Endothelial cell of umbilical vein (primary cell): ENCODE measurements around the gene LCE1F. TPM values are rescaled to one million over a fixed set of nuclear protein-coding genes. Genes with fewer than 3 reads are reported as not detected.

Source experiments
- BruUV-seq: library from RNA; stranded (reverse); fragments of 400-500 nt; replicated peaks from 2 replicates; lab custom pipeline; 2021; lab: Mats Ljungman, UMichigan
- CTCF ChIA-PET: fragments of 300-600, 350-600 bp; sonication (Branson Sonifier 250); formaldehyde crosslinking; loops from one replicate; lab custom pipeline; 2021; ENCODE audit warnings: antibody characterized with exemption, inconsistent platforms; lab: Charles Lee
- POLR2A ChIA-PET: fragments of 300-600, 350-600 bp; sonication (Branson Sonifier 250); formaldehyde crosslinking; loops from one replicate; lab custom pipeline; 2021; ENCODE audit warnings: antibody characterized with exemption, inconsistent platforms; lab: Charles Lee
- DNase-seq: peaks from one replicate; pipeline ENCODE4 v3.0.0-alpha.2; 2011; ENCODE audit warnings: low read depth, low spot score
- FAIRE-seq: peaks from 2 replicates; lab custom pipeline; 2011; peaks lifted over from hg19 to GRCh38; lab: Jason Lieb, UNC
- H2AFZ ChIP-seq: 2 replicates; pipeline ENCODE4 v1.6.0; 2012; ENCODE audit warnings: low read depth, low read length, control low read depth, inconsistent platforms
- H3K27ac ChIP-seq: 2 replicates; pipeline ENCODE4 v1.5.1; 2011; ENCODE audit warnings: low read depth, mild to moderate bottlenecking, control low read depth, low read length, moderate library complexity; ENCODE audit not compliant: insufficient read depth
- H3K27me3 ChIP-seq, 2 experiments: 2 replicates each; pipeline versions ENCODE4 v1.6.0 to v1.6.1; 2011; ENCODE audit warnings: low read length in 2 of 2, mixed read lengths in 1 of 2; ENCODE audit not compliant: control insufficient read depth in 2 of 2, insufficient read depth in 2 of 2
- H3K36me3 ChIP-seq, 2 experiments: 2 replicates in 1 of 2; 3 replicates in 1 of 2; pipeline ENCODE4 v1.5.1; 2011; ENCODE audit warnings: low read length in 2 of 2, mild to moderate bottlenecking in 1 of 2, moderate library complexity in 1 of 2; ENCODE audit not compliant: control insufficient read depth in 2 of 2, insufficient read depth in 2 of 2; ENCODE audit errors: extremely low read depth in 1 of 2
- H3K4me1 ChIP-seq: 3 replicates; pipeline ENCODE4 v1.5.1; 2011; ENCODE audit warnings: mild to moderate bottlenecking, low read length; ENCODE audit not compliant: control insufficient read depth, insufficient read depth; ENCODE audit errors: extremely low read depth
- H3K4me2 ChIP-seq: 2 replicates; pipeline ENCODE4 v1.6.1; 2011; ENCODE audit warnings: low read length, control low read depth, mixed read lengths; ENCODE audit not compliant: insufficient read depth
- H3K4me3 ChIP-seq, 3 experiments: fragments of 200-600 bp in 1 of 3; sonication (generic), shearing (Covaris generic) in 1 of 3; replicated peaks in 1 of 3; 2 replicates each; pipeline ENCODE4 v1.5.1; 2011 to 2016; ENCODE audit warnings: control low read depth in 3 of 3, low read length in 3 of 3, mild to moderate bottlenecking in 2 of 3, inconsistent platforms in 1 of 3, low read depth in 1 of 3, moderate library complexity in 1 of 3; ENCODE audit not compliant: insufficient read depth in 1 of 3
- H3K79me2 ChIP-seq: 2 replicates; pipeline ENCODE4 v1.6.0; 2012; ENCODE audit warnings: low read length, inconsistent platforms; ENCODE audit not compliant: control insufficient read depth, insufficient read depth
- H3K9ac ChIP-seq: replicated peaks from 2 replicates; pipeline ENCODE3; 2011; ENCODE audit warnings: low read length, control low read depth; ENCODE audit not compliant: insufficient read depth; ENCODE audit errors: extremely low read depth
- H3K9me1 ChIP-seq: replicated peaks from 3 replicates; pipeline ENCODE4 v1.6.0; 2011; ENCODE audit warnings: mild to moderate bottlenecking, low read length; ENCODE audit not compliant: control insufficient read depth, insufficient read depth; ENCODE audit errors: extremely low read depth
- H3K9me3 ChIP-seq: replicated peaks from 2 replicates; pipeline ENCODE4 v1.5.1; 2012; ENCODE audit warnings: low read length, inconsistent platforms; ENCODE audit not compliant: control insufficient read depth, insufficient read depth
- H4K20me1 ChIP-seq: replicated peaks from 2 replicates; pipeline ENCODE3; 2011; ENCODE audit warnings: mild to moderate bottlenecking, low read length; ENCODE audit not compliant: control insufficient read depth, insufficient read depth; ENCODE audit errors: extremely low read depth
- CTCF ChIP-seq, 2 donors: IDR thresholded peaks; 1 replicate in 1 of 2; 2 replicates in 1 of 2; pipeline ENCODE4 v1.5.1; 2011; ENCODE audit warnings: low read length in 2 of 2, mild to moderate bottlenecking in 2 of 2, moderate library complexity in 2 of 2, control low read depth in 1 of 2, inconsistent platforms in 1 of 2, low read depth in 1 of 2; ENCODE audit not compliant: insufficient read depth in 1 of 2; ENCODE audit errors: extremely low read depth in 1 of 2
- EZH2 ChIP-seq: IDR thresholded peaks from 2 replicates; pipeline ENCODE4 v1.6.1; 2012; ENCODE audit warnings: borderline replicate concordance, low read depth, mild to moderate bottlenecking, moderate library complexity, low read length, inconsistent platforms; ENCODE audit not compliant: severe bottlenecking
- FOS ChIP-seq: IDR thresholded peaks from 2 replicates; pipeline ENCODE4 v1.6.1; 2011; ENCODE audit warnings: mild to moderate bottlenecking, low read length, moderate library complexity, borderline replicate concordance; ENCODE audit not compliant: insufficient read depth
- GATA2 ChIP-seq: IDR thresholded peaks from 2 replicates; pipeline ENCODE4 v1.7.0; 2011; ENCODE audit warnings: low read depth, mild to moderate bottlenecking, moderate library complexity, mixed read lengths, low read length; ENCODE audit not compliant: insufficient read length, insufficient read depth
- JUN ChIP-seq: IDR thresholded peaks from 2 replicates; pipeline ENCODE4 v1.6.1; 2011; ENCODE audit warnings: borderline replicate concordance, low read depth; ENCODE audit not compliant: insufficient read length, insufficient read depth
- MAX ChIP-seq: IDR thresholded peaks from 2 replicates; pipeline ENCODE4 v1.6.1; 2011; ENCODE audit not compliant: insufficient read depth, insufficient read length
- MYC ChIP-seq: IDR thresholded peaks from one replicate; pipeline ENCODE4 v1.6.1; 2011; ENCODE audit warnings: mild to moderate bottlenecking, low read depth, low read length
- POLR2A ChIP-seq: IDR thresholded peaks from 2 replicates; pipeline ENCODE4 v1.6.1; 2012; ENCODE audit warnings: low read depth, mild to moderate bottlenecking, control low read depth, low read length
- POLR2AphosphoS5 ChIP-seq: IDR thresholded peaks from 2 replicates; pipeline ENCODE4 v1.6.1; 2012; ENCODE audit warnings: low read depth, mild to moderate bottlenecking, control low read depth, low read length, moderate library complexity; ENCODE audit not compliant: insufficient read depth
- dilution Hi-C: fragments of 300-500 bp; cut with MboI; formaldehyde crosslinking; loops from one replicate; pipeline ENCODE4 v1.15.0; 2019; ENCODE audit warnings: low sequenced_read_pairs; ENCODE audit not compliant: extremely low pct_ligation_motif_present
- intact Hi-C: fragments of 100-400 bp; cut with micrococcal nuclease; formaldehyde crosslinking; loops from one replicate; pipeline ENCODE4 v1.10.0; 2022
- polyA plus RNA-seq, 4 experiments: library from polyadenylated mRNA; depleted of rRNA in 3 of 4; stranded (reverse) in 3 of 4; unstranded in 1 of 4; fragments of >200 nt; gene quantifications; 2 replicates each; pipeline versions ENCODE4 v1.2.1 to v1.2.3, GENCODE V29; 2011 to 2012; ENCODE audit warnings: missing spikeins in 1 of 4
- total RNA-seq: library from RNA; stranded (reverse); gene quantifications from 2 replicates; pipeline ENCODE4 v1.2.3, GENCODE V29; 2021

The LCE1F gene
- total and polyA plus RNA-seq, 2 donors (not counting 3 experiments of a cell fraction or from before 2014, with no cell fraction given): not detected

GRCh38 chr1:152795686-152796085 is 20.7 kb downstream of the LCE1F start:
- H3K27me3 ChIP-seq: no peaks in the 10 kb centered on the region
- no peaks in the 10 kb centered on the region for H3K36me3 ChIP-seq
- no peak overlapping the region for H2AFZ ChIP-seq
- TF ChIP-seq POLR2A: no peak
- no peak for TF ChIP-seq CTCF (IDR thresholded peaks at IDR 0.05; ENCODE audit: extremely low read depth in 1 of 2, insufficient read depth in 1 of 2, low read depth in 1 of 2, low read length in 2 of 2)
- no peak for TF ChIP-seq POLR2AphosphoS5
- no peak for TF ChIP-seq GATA2
- no peak for TF ChIP-seq JUN
- TF ChIP-seq MYC: no peak
- no peak for TF ChIP-seq FOS
- BruUV-seq: no TSS peak
- ChIA-PET CTCF (no interaction called here), POLR2A (no interaction called here)
- no peaks in the 10 kb centered on the region for H4K20me1 ChIP-seq
- no peak overlapping the region for H3K27ac ChIP-seq
- dilution Hi-C loops (no loop called here), intact Hi-C loops (no loop called here)
- no peak overlapping the region for H3K4me3 ChIP-seq
- no peaks in the 10 kb centered on the region for H3K9me3 ChIP-seq
- H3K4me1 ChIP-seq: no peaks in the 10 kb centered on the region
- H3K9ac ChIP-seq: no peak overlapping the region
- FAIRE-seq (no peak), DNase-seq (no peak)
- H3K4me2 ChIP-seq: no peak overlapping the region
- no peaks in the 10 kb centered on the region for H3K79me2 ChIP-seq
- H3K9me1 ChIP-seq: no peaks in the 10 kb centered on the region

GRCh38 chr1:152796421-152796820 is 21.5 kb downstream of the LCE1F start, which contains the start of gene LCE1D:
Gene LCE1D, plus strand, starts transcription at chr1:152796721. Its CDS starts 1,074 bp downstream, at chr1:152797795.
- CTCF ChIA-PET: no interaction called here
- FAIRE-seq (no peak), DNase-seq (no peak)
- no peak within 1 kb of the TSS for H3K4me2 ChIP-seq
- no peak within 1 kb of the TSS for H3K4me3 ChIP-seq
- no TSS peak for BruUV-seq
- no peaks in the 10 kb centered on the region for H3K9me1 ChIP-seq
- no peaks in the 10 kb centered on the region for H3K9me3 ChIP-seq
- H3K36me3 ChIP-seq: no peaks in the 10 kb centered on the region
- H3K27me3 ChIP-seq: no peaks in the 10 kb centered on the region
- no peaks in the 10 kb centered on the region for H3K4me1 ChIP-seq
- no peaks in the 10 kb centered on the region for H4K20me1 ChIP-seq
- no peak within 1 kb of the TSS for H2AFZ ChIP-seq
- intact Hi-C loops: no loop called here
- no peak within 1 kb of the TSS for H3K27ac ChIP-seq
- POLR2A ChIA-PET: no interaction called here
- no peak within 1 kb of the TSS for H3K9ac ChIP-seq
- TF ChIP-seq EZH2: no peak
- TF ChIP-seq FOS: no peak
- no peak for TF ChIP-seq MAX
- no peak for TF ChIP-seq POLR2AphosphoS5
- no peak for TF ChIP-seq CTCF (IDR thresholded peaks at IDR 0.05; ENCODE audit: extremely low read depth in 1 of 2, insufficient read depth in 1 of 2, low read depth in 1 of 2, low read length in 2 of 2)
- TF ChIP-seq GATA2: no peak
- TF ChIP-seq MYC: no peak
- TF ChIP-seq JUN: no peak
- no peak for TF ChIP-seq POLR2A
- no peaks in the 10 kb centered on the region for H3K79me2 ChIP-seq
- dilution Hi-C loops: no loop called here
